H9 (cell line): ENCODE data around the gene IL36G. TPM values are rescaled to one million over a fixed set of nuclear protein-coding genes. Genes with fewer than 3 reads are reported as not detected.

ENCODE experiments used
- DNase-seq: peaks from one replicate; pipeline ENCODE4 v3.0.0-alpha.2; 2017
- H2AFZ ChIP-seq: one replicate; pipeline ENCODE4 v1.6.1; 2013; ENCODE audit warnings: mild to moderate bottlenecking, low read length, control low read depth, moderate library complexity
- H2AK5ac ChIP-seq: 2 replicates; pipeline ENCODE4 v1.6.1; 2013; ENCODE audit warnings: low read length, control low read depth, mixed read lengths; ENCODE audit not compliant: insufficient read length
- H2BK120ac ChIP-seq: one replicate; pipeline ENCODE4 v1.6.1; 2013; ENCODE audit warnings: low read depth, mild to moderate bottlenecking, low read length, control low read depth, inconsistent platforms; ENCODE audit not compliant: poor library complexity, severe bottlenecking
- H2BK12ac ChIP-seq: 2 replicates; pipeline ENCODE4 v1.6.1; 2013; ENCODE audit warnings: low read length, control low read depth, mixed read lengths, low read depth; ENCODE audit not compliant: insufficient read length
- H2BK15ac ChIP-seq: 2 replicates; pipeline ENCODE4 v1.6.1; 2013; ENCODE audit warnings: low read depth, low read length, control low read depth
- H2BK20ac ChIP-seq: one replicate; pipeline ENCODE4 v1.6.1; 2013; ENCODE audit warnings: low read depth, mild to moderate bottlenecking, low read length, control low read depth, inconsistent platforms; ENCODE audit not compliant: poor library complexity, severe bottlenecking
- H2BK5ac ChIP-seq: 2 replicates; pipeline ENCODE4 v1.6.1; 2013; ENCODE audit warnings: low read length, control low read depth, mixed read lengths; ENCODE audit not compliant: insufficient read length
- H3K14ac ChIP-seq: 2 replicates; pipeline ENCODE4 v1.6.1; 2013; ENCODE audit warnings: low read length, control low read depth; ENCODE audit not compliant: insufficient read depth
- H3K18ac ChIP-seq: 2 replicates; pipeline ENCODE4 v1.6.1; 2013; ENCODE audit warnings: low read depth, mild to moderate bottlenecking, mixed read lengths, low read length, control low read depth; ENCODE audit not compliant: insufficient read length
- H3K23ac ChIP-seq: 2 replicates; pipeline ENCODE4 v1.6.1; 2013; ENCODE audit warnings: low read length, control low read depth, mixed read lengths, low read depth; ENCODE audit not compliant: insufficient read length
- H3K23me2 ChIP-seq: 2 replicates; pipeline ENCODE4 v1.6.1; 2013; ENCODE audit warnings: low read depth, mild to moderate bottlenecking, mixed read lengths, low read length, control low read depth; ENCODE audit not compliant: insufficient read length, poor library complexity, severe bottlenecking
- H3K27ac ChIP-seq: 2 replicates; pipeline ENCODE4 v1.5.1; 2013; ENCODE audit warnings: low read length, control low read depth, mixed read lengths, low read depth; ENCODE audit not compliant: insufficient read length
- H3K27me3 ChIP-seq: 2 replicates; pipeline ENCODE4 v1.6.1; 2013; ENCODE audit warnings: low read length, control low read depth, inconsistent platforms; ENCODE audit not compliant: insufficient read depth
- H3K4ac ChIP-seq: 2 replicates; pipeline ENCODE4 v1.6.1; 2013; ENCODE audit warnings: low read depth, mild to moderate bottlenecking, control low read depth, inconsistent platforms, low read length, moderate library complexity
- H3K4me1 ChIP-seq: 2 replicates; pipeline ENCODE4 v1.6.1; 2013; ENCODE audit warnings: low read length, control low read depth, inconsistent platforms; ENCODE audit not compliant: insufficient read depth
- H3K4me2 ChIP-seq: 2 replicates; pipeline ENCODE4 v1.6.1; 2013; ENCODE audit warnings: low read length, control low read depth, mixed read lengths; ENCODE audit not compliant: insufficient read length, insufficient read depth
- H3K56ac ChIP-seq: 2 replicates; pipeline ENCODE4 v1.6.1; 2013; ENCODE audit warnings: low read depth, mild to moderate bottlenecking, mixed read lengths, low read length, control low read depth; ENCODE audit not compliant: insufficient read length
- H3K79me1 ChIP-seq: 2 replicates; pipeline ENCODE4 v1.6.1; 2013; ENCODE audit warnings: low read depth, mild to moderate bottlenecking, moderate library complexity, low read length, control low read depth, inconsistent platforms; ENCODE audit not compliant: insufficient read depth, poor library complexity, severe bottlenecking
- H3K79me2 ChIP-seq: 2 replicates; pipeline ENCODE4 v1.6.1; 2013; ENCODE audit warnings: low read length, control low read depth, inconsistent platforms; ENCODE audit not compliant: insufficient read depth
- H3K9ac ChIP-seq: 2 replicates; pipeline ENCODE4 v1.6.1; 2013; ENCODE audit warnings: low read length, control low read depth, mixed read lengths; ENCODE audit not compliant: insufficient read length; ENCODE audit errors: extremely low read depth
- H3K9me3 ChIP-seq: one replicate; pipeline ENCODE4 v1.6.1; 2013; ENCODE audit warnings: low read depth, low read length, inconsistent platforms; ENCODE audit not compliant: control insufficient read depth
- H3T11ph ChIP-seq: one replicate; pipeline ENCODE4 v1.6.1; 2013; ENCODE audit warnings: mild to moderate bottlenecking, low read length, control low read depth, inconsistent platforms
- H4K20me1 ChIP-seq: one replicate; pipeline ENCODE4 v1.6.1; 2013; ENCODE audit not compliant: control insufficient read depth, insufficient read length, insufficient read depth
- H4K5ac ChIP-seq: 2 replicates; pipeline ENCODE4 v1.6.1; 2013; ENCODE audit warnings: low read depth, mild to moderate bottlenecking, mixed read lengths, low read length, control low read depth; ENCODE audit not compliant: insufficient read length
- H4K8ac ChIP-seq: replicated peaks from 2 replicates; pipeline ENCODE4 v1.6.1; 2013; ENCODE audit warnings: low read length, control low read depth, mixed read lengths, low read depth; ENCODE audit not compliant: insufficient read length
- H4K91ac ChIP-seq: 2 replicates; pipeline ENCODE4 v1.6.1; 2013; ENCODE audit warnings: low read depth, mild to moderate bottlenecking, moderate library complexity, mixed read lengths, low read length, control low read depth; ENCODE audit not compliant: insufficient read length
- H3K27ac Mint-ChIP-seq, 3 experiments: 2 replicates in 2 of 3; 3 replicates in 1 of 3; pipeline ENCODE4 v1.8.0; 2020 to 2021; ENCODE audit warnings: mixed read lengths in 3 of 3, mild to moderate bottlenecking in 1 of 3, moderate library complexity in 1 of 3
- H3K27me3 Mint-ChIP-seq: 2 replicates; pipeline ENCODE4 v1.8.0; 2021; ENCODE audit warnings: low read depth, mild to moderate bottlenecking, moderate library complexity, mixed read lengths
- H3K36me3 Mint-ChIP-seq, 3 experiments: 2 replicates in 2 of 3; 3 replicates in 1 of 3; pipeline ENCODE4 v1.8.0; 2020 to 2021; ENCODE audit warnings: low read depth in 3 of 3, mixed read lengths in 3 of 3; ENCODE audit not compliant: insufficient read depth in 1 of 3
- H3K4me1 Mint-ChIP-seq, 2 experiments: 2 replicates each; pipeline ENCODE4 v1.8.0; 2020; ENCODE audit warnings: mixed read lengths in 2 of 2
- H3K4me3 Mint-ChIP-seq, 2 experiments: 2 replicates in 1 of 2; 3 replicates in 1 of 2; pipeline ENCODE4 v1.8.0; 2020 to 2021; ENCODE audit warnings: mild to moderate bottlenecking in 2 of 2, mixed read lengths in 2 of 2, moderate library complexity in 1 of 2
- H3K9me3 Mint-ChIP-seq, 2 experiments: 2 replicates in 1 of 2; 3 replicates in 1 of 2; pipeline ENCODE4 v1.8.0; 2020; ENCODE audit warnings: mild to moderate bottlenecking in 2 of 2, mixed read lengths in 2 of 2, moderate library complexity in 1 of 2
- CTCF ChIP-seq: fragments of 200-600 bp; sonication (generic); conservative IDR thresholded peaks from 3 replicates; pipeline ENCODE4 v1.8.0; 2021; ENCODE audit warnings: antibody characterized with exemption, mild to moderate bottlenecking
- WGBS: extraction: QIAGEN DNeasy Blood & Tissue Kit; methylation state at CpG from one replicate; pipeline ENCODE4 v1.1.7; 2013; ENCODE audit warnings: missing lambda C conversion rate, low lambda C conversion rate, mixed read lengths; ENCODE audit not compliant: insufficient read length; ENCODE audit errors: extremely low coverage; 5-methylcytosine and 5-hydroxymethylcytosine counted together
- total RNA-seq: library from RNA; stranded (reverse); gene quantifications from 2 replicates; pipeline ENCODE4 v1.2.1, GENCODE V29; 2021

The IL36G gene
- total RNA-seq, 1 experiment from 2014 or later, result not detected

GRCh38 chr2:113027691-113028090, 49.9 kb downstream of the IL36G start:
- no peak overlapping the region for H3K27ac Mint-ChIP-seq
- no CpG with 5 or more reads among the region's 2 CpGs for WGBS

More at GRCh38 chr2:113027691-113028090, 49.9 kb downstream of the IL36G start:
- H4K8ac ChIP-seq, result no peak overlapping the region
- H2BK5ac ChIP-seq, result no peak overlapping the region
- H3K4ac ChIP-seq, result no peak overlapping the region
- Mint-ChIP-seq H3K9me3 (peaks cover 0 to 20% of the 10 kb centered on the region in 2 experiments; a peak in 2 of 5 replicates), H3K4me1 (peaks cover 5 to 12% of the 10 kb centered on the region in 2 experiments; a peak in 3 of 4 replicates), H3K4me3 (no peak overlapping the region), H3K36me3 (no peaks in the 10 kb centered on the region), H3K27me3 (peaks cover 48% of the 10 kb centered on the region)
- H3K79me2 ChIP-seq, result no peaks in the 10 kb centered on the region
- no peak overlapping the region for H3K9ac ChIP-seq
- no peak overlapping the region for H4K5ac ChIP-seq
- no peak overlapping the region for H3K18ac ChIP-seq
- H2AK5ac ChIP-seq, result no peak overlapping the region
- H2BK20ac ChIP-seq, result no peak overlapping the region
- H3K4me1 ChIP-seq, result no peaks in the 10 kb centered on the region
- H2AFZ ChIP-seq, result no peak overlapping the region
- H3K27me3 ChIP-seq, result no peaks in the 10 kb centered on the region; the same call in 1 of the 2 replicates
- no peaks in the 10 kb centered on the region for H4K20me1 ChIP-seq
- no peak for TF ChIP-seq CTCF
- H3T11ph ChIP-seq, result no peak overlapping the region
- no peak overlapping the region for H4K91ac ChIP-seq
- H2BK15ac ChIP-seq, result no peak overlapping the region
- no peak for DNase-seq
- no peak overlapping the region for H3K23ac ChIP-seq
- no peak overlapping the region for H2BK120ac ChIP-seq
- H2BK12ac ChIP-seq, result no peak overlapping the region
- H3K9me3 ChIP-seq, result no peaks in the 10 kb centered on the region
- no peak overlapping the region for H3K4me2 ChIP-seq
- H3K79me1 ChIP-seq, result no peaks in the 10 kb centered on the region
- H3K23me2 ChIP-seq, result no peaks in the 10 kb centered on the region
- no peak overlapping the region for H3K27ac ChIP-seq
- no peak overlapping the region for H3K56ac ChIP-seq
- no peak overlapping the region for H3K14ac ChIP-seq
